ENCODE data around the gene SORCS2. TPM values are rescaled to one million over a fixed set of nuclear protein-coding genes. Genes with fewer than 3 reads are reported as not detected.
A peak's percentile ranks its signal among the peaks of the same experiment; 100 is the strongest.

Gene SORCS2
- total and polyA plus RNA-seq, 7 donors = 0.18 to 1.5 (median 0.36) TPM

GRCh38 chr4:7232061-7232650 lies 39.8 kb downstream of the SORCS2 start:
- H3K36me3 ChIP-seq (ENCODE audit: insufficient read depth in 1 of 2, low read depth in 1 of 2) = no peaks in the 10 kb centered on the region
- ATAC-seq = no peak
- no peak overlapping the region for H3K4me3 ChIP-seq
- TF ChIP-seq CTCF (IDR thresholded peaks at IDR 0.05) = no peak
- no peaks in the 10 kb centered on the region for H3K4me1 ChIP-seq
- 81 to 85% (median 85%) methylated on average over 15 to 18 of the region's 18 CpGs for WGBS, 3 donors
- DNase-seq = peak; percentile 4 to 44
- H3K9me3 ChIP-seq = no peaks in the 10 kb centered on the region
- H3K27me3 ChIP-seq (ENCODE audit: insufficient read depth in 3 of 3, low read length in 2 of 3) = peaks cover 0 to 7% (median 3%) of the 10 kb centered on the region in 3 donors
- H3K27ac ChIP-seq = no peak overlapping the region
- intact Hi-C loops (cut with DNase I) = no loop called here

GRCh38 chr4:7233006-7233580 lies 40.8 kb downstream of the SORCS2 start:
- no peak for TF ChIP-seq CTCF (IDR thresholded peaks at IDR 0.05)
- intact Hi-C loops (cut with DNase I) = no loop called here
- ATAC-seq = no peak
- H3K4me3 ChIP-seq = no peak overlapping the region
- no peaks in the 10 kb centered on the region for H3K9me3 ChIP-seq
- DNase-seq = peak in 1 of 2 donors; percentile 2
- no peaks in the 10 kb centered on the region for H3K4me1 ChIP-seq
- WGBS, 3 donors = 82 to 87% (median 85%) methylated on average over 18 of the region's 18 CpGs
- H3K36me3 ChIP-seq (ENCODE audit: insufficient read depth in 1 of 2, low read depth in 1 of 2) = no peaks in the 10 kb centered on the region
- peaks cover 0 to 7% (median 3%) of the 10 kb centered on the region in 3 donors for H3K27me3 ChIP-seq (ENCODE audit: insufficient read depth in 3 of 3, low read length in 2 of 3)
- H3K27ac ChIP-seq = no peak overlapping the region

- no peak for ATAC-seq
- Histone ChIP-seq H3K4me1 (no peaks in the 10 kb centered on the region), H3K36me3 (ENCODE audit: insufficient read depth in 1 of 2, low read depth in 1 of 2) (no peaks in the 10 kb centered on the region), H3K27ac (no peak overlapping the region), H3K9me3 (no peaks in the 10 kb centered on the region), H3K27me3 (ENCODE audit: insufficient read depth in 3 of 3, low read length in 2 of 3) (peaks cover 0 to 7% (median 3%) of the 10 kb centered on the region in 3 donors), H3K4me3 (no peak overlapping the region)
- 87 to 96% (median 91%) methylated on average over 12 of the region's 12 CpGs for WGBS, 3 donors
- intact Hi-C loops (cut with DNase I) = no loop called here
- no peak for TF ChIP-seq CTCF (IDR thresholded peaks at IDR 0.05)
- peak in 1 of 2 donors; percentile 4 for DNase-seq
These were observed 41.3 kb downstream of the SORCS2 start for GRCh38 chr4:7233601-7234000.

GRCh38 chr4:7234355-7235029 lies 42.2 kb downstream of the SORCS2 start:
- no peak for DNase-seq
- H3K27ac ChIP-seq = no peak overlapping the region
- no peaks in the 10 kb centered on the region for H3K9me3 ChIP-seq
- H3K4me3 ChIP-seq = no peak overlapping the region
- TF ChIP-seq CTCF (IDR thresholded peaks at IDR 0.05) = no peak
- WGBS, 3 donors = 78 to 90% (median 82%) methylated on average over 14 of the region's 14 CpGs
- peaks cover 0 to 7% (median 3%) of the 10 kb centered on the region in 3 donors for H3K27me3 ChIP-seq (ENCODE audit: insufficient read depth in 3 of 3, low read length in 2 of 3)
- H3K4me1 ChIP-seq = peaks cover 4% of the 10 kb centered on the region
- no peaks in the 10 kb centered on the region for H3K36me3 ChIP-seq (ENCODE audit: insufficient read depth in 1 of 2, low read depth in 1 of 2)
- ATAC-seq = no peak
- intact Hi-C loops (cut with DNase I) = no loop called here

Measured in psoas muscle (tissue), 8 donors.